H1 (cell line): ENCODE data around the gene GBA2.

Source experiments
- CBX8 ChIP-seq: fragments of 300-800, 300-1000 bp; sonication (generic); IDR thresholded peaks from 2 replicates; pipeline ENCODE4 v1.7.1; 2016; ENCODE audit warnings: low read depth, low read length, borderline replicate concordance
- CREB1 ChIP-seq: IDR thresholded peaks from 2 replicates; pipeline ENCODE4 v1.6.1; 2012; ENCODE audit warnings: inconsistent platforms
- EZH2 ChIP-seq: fragments of 200-600 bp; sonication (generic); IDR thresholded peaks from 2 replicates; pipeline ENCODE4 v1.7.1; 2012; ENCODE audit warnings: low read depth, mild to moderate bottlenecking, moderate library complexity, low read length, inconsistent platforms; ENCODE audit not compliant: severe bottlenecking
- GABPA ChIP-seq: IDR thresholded peaks from 2 replicates; pipeline ENCODE4 v1.6.1; 2011; ENCODE audit warnings: mild to moderate bottlenecking, low read length, moderate library complexity, borderline replicate concordance; ENCODE audit not compliant: insufficient read depth
- KDM5A ChIP-seq: fragments of 200-600 bp; IDR thresholded peaks from 2 replicates; pipeline ENCODE4 v1.7.1; 2012; ENCODE audit warnings: mild to moderate bottlenecking, low read length, inconsistent platforms, mixed read lengths
- POLR2AphosphoS5 ChIP-seq: IDR thresholded peaks from 2 replicates; pipeline ENCODE4 v1.6.1; 2011; ENCODE audit warnings: low read depth, low read length
- RNF2 ChIP-seq: fragments of 200-900, 300-1000 bp; sonication (generic); IDR thresholded peaks from 2 replicates; pipeline ENCODE4 v1.7.1; 2016; ENCODE audit warnings: borderline replicate concordance, low read depth, mild to moderate bottlenecking, antibody characterized with exemption, low read length; ENCODE audit not compliant: poor library complexity, severe bottlenecking; ENCODE audit errors: missing control alignments
- SP2 ChIP-seq: IDR thresholded peaks from 2 replicates; pipeline ENCODE4 v1.6.1; 2012; ENCODE audit warnings: mild to moderate bottlenecking, low read length, inconsistent platforms
- TCF12 ChIP-seq: IDR thresholded peaks from 2 replicates; pipeline ENCODE4 v1.6.1; 2011; ENCODE audit warnings: low read depth, mild to moderate bottlenecking, low read length
- TF ChIP-seq, protein P1 (sequence below): fragments of 300-600 bp; sonication (generic); IDR thresholded peaks from 2 replicates; pipeline ENCODE4 v1.7.1; 2012; ENCODE audit warnings: low read length, moderate library complexity, mild to moderate bottlenecking, inconsistent platforms; ENCODE audit not compliant: insufficient replicate concordance
- TF ChIP-seq, protein P2 (sequence below), 3 experiments: IDR thresholded peaks; 1 replicate in 2 of 3; 2 replicates in 1 of 3; pipeline versions ENCODE4 v1.5.1 to v1.6.1; 2011; ENCODE audit warnings: low read length in 3 of 3, mild to moderate bottlenecking in 3 of 3, inconsistent platforms in 2 of 3, low read depth in 1 of 3, moderate library complexity in 1 of 3; ENCODE audit not compliant: insufficient read depth in 1 of 3; ENCODE audit errors: control extremely low read depth in 1 of 3

DNA sequence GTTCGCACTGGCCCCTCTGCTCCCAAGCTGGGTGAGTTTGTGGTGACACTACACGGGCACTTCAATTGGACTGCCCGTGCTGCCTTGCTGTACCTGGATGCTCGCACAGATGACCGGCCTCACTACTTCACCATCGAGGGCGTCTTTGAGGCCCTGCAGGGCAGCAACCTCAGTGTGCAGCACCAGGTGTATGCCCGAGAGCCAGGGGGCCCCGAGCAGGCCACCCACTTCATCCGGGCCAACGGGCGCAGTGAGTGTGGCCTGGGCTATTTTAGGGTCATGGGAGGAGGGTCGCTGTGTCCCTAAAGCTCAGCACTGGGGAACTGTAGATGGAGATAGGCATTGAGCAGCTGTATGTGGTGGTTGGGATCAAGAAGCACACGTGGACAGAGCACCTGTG, 43.8 kb upstream of the GBA2 start:
- TF ChIP-seq POLR2AphosphoS5: no peak
- TF ChIP-seq, protein P1, sequence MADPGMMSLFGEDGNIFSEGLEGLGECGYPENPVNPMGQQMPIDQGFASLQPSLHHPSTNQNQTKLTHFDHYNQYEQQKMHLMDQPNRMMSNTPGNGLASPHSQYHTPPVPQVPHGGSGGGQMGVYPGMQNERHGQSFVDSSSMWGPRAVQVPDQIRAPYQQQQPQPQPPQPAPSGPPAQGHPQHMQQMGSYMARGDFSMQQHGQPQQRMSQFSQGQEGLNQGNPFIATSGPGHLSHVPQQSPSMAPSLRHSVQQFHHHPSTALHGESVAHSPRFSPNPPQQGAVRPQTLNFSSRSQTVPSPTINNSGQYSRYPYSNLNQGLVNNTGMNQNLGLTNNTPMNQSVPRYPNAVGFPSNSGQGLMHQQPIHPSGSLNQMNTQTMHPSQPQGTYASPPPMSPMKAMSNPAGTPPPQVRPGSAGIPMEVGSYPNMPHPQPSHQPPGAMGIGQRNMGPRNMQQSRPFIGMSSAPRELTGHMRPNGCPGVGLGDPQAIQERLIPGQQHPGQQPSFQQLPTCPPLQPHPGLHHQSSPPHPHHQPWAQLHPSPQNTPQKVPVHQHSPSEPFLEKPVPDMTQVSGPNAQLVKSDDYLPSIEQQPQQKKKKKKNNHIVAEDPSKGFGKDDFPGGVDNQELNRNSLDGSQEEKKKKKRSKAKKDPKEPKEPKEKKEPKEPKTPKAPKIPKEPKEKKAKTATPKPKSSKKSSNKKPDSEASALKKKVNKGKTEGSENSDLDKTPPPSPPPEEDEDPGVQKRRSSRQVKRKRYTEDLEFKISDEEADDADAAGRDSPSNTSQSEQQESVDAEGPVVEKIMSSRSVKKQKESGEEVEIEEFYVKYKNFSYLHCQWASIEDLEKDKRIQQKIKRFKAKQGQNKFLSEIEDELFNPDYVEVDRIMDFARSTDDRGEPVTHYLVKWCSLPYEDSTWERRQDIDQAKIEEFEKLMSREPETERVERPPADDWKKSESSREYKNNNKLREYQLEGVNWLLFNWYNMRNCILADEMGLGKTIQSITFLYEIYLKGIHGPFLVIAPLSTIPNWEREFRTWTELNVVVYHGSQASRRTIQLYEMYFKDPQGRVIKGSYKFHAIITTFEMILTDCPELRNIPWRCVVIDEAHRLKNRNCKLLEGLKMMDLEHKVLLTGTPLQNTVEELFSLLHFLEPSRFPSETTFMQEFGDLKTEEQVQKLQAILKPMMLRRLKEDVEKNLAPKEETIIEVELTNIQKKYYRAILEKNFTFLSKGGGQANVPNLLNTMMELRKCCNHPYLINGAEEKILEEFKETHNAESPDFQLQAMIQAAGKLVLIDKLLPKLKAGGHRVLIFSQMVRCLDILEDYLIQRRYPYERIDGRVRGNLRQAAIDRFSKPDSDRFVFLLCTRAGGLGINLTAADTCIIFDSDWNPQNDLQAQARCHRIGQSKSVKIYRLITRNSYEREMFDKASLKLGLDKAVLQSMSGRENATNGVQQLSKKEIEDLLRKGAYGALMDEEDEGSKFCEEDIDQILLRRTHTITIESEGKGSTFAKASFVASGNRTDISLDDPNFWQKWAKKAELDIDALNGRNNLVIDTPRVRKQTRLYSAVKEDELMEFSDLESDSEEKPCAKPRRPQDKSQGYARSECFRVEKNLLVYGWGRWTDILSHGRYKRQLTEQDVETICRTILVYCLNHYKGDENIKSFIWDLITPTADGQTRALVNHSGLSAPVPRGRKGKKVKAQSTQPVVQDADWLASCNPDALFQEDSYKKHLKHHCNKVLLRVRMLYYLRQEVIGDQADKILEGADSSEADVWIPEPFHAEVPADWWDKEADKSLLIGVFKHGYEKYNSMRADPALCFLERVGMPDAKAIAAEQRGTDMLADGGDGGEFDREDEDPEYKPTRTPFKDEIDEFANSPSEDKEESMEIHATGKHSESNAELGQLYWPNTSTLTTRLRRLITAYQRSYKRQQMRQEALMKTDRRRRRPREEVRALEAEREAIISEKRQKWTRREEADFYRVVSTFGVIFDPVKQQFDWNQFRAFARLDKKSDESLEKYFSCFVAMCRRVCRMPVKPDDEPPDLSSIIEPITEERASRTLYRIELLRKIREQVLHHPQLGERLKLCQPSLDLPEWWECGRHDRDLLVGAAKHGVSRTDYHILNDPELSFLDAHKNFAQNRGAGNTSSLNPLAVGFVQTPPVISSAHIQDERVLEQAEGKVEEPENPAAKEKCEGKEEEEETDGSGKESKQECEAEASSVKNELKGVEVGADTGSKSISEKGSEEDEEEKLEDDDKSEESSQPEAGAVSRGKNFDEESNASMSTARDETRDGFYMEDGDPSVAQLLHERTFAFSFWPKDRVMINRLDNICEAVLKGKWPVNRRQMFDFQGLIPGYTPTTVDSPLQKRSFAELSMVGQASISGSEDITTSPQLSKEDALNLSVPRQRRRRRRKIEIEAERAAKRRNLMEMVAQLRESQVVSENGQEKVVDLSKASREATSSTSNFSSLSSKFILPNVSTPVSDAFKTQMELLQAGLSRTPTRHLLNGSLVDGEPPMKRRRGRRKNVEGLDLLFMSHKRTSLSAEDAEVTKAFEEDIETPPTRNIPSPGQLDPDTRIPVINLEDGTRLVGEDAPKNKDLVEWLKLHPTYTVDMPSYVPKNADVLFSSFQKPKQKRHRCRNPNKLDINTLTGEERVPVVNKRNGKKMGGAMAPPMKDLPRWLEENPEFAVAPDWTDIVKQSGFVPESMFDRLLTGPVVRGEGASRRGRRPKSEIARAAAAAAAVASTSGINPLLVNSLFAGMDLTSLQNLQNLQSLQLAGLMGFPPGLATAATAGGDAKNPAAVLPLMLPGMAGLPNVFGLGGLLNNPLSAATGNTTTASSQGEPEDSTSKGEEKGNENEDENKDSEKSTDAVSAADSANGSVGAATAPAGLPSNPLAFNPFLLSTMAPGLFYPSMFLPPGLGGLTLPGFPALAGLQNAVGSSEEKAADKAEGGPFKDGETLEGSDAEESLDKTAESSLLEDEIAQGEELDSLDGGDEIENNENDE: no peak
- TF ChIP-seq, protein P2, sequence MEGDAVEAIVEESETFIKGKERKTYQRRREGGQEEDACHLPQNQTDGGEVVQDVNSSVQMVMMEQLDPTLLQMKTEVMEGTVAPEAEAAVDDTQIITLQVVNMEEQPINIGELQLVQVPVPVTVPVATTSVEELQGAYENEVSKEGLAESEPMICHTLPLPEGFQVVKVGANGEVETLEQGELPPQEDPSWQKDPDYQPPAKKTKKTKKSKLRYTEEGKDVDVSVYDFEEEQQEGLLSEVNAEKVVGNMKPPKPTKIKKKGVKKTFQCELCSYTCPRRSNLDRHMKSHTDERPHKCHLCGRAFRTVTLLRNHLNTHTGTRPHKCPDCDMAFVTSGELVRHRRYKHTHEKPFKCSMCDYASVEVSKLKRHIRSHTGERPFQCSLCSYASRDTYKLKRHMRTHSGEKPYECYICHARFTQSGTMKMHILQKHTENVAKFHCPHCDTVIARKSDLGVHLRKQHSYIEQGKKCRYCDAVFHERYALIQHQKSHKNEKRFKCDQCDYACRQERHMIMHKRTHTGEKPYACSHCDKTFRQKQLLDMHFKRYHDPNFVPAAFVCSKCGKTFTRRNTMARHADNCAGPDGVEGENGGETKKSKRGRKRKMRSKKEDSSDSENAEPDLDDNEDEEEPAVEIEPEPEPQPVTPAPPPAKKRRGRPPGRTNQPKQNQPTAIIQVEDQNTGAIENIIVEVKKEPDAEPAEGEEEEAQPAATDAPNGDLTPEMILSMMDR (IDR thresholded peaks at IDR 0.05; ENCODE audit: control extremely low read depth in 1 of 3, insufficient read depth in 1 of 3, low read depth in 1 of 3, low read length in 3 of 3): no peak
- no peak for TF ChIP-seq CBX8
- no peak for TF ChIP-seq EZH2
- TF ChIP-seq KDM5A: no peak
- TF ChIP-seq TCF12: no peak
- TF ChIP-seq CREB1: no peak
- no peak for TF ChIP-seq SP2
- no peak for TF ChIP-seq GABPA
- TF ChIP-seq RNF2: no peak
